ENCODE results near the gene CCDC188. TPM values are rescaled to one million over a fixed set of nuclear protein-coding genes. Genes with fewer than 3 reads are reported as not detected.

The CCDC188 gene
- total and polyA plus RNA-seq, 2 of the 8 experiments (the other 6 are each of a cell fraction or from before 2014, with no cell fraction given), result not detected

DNA sequence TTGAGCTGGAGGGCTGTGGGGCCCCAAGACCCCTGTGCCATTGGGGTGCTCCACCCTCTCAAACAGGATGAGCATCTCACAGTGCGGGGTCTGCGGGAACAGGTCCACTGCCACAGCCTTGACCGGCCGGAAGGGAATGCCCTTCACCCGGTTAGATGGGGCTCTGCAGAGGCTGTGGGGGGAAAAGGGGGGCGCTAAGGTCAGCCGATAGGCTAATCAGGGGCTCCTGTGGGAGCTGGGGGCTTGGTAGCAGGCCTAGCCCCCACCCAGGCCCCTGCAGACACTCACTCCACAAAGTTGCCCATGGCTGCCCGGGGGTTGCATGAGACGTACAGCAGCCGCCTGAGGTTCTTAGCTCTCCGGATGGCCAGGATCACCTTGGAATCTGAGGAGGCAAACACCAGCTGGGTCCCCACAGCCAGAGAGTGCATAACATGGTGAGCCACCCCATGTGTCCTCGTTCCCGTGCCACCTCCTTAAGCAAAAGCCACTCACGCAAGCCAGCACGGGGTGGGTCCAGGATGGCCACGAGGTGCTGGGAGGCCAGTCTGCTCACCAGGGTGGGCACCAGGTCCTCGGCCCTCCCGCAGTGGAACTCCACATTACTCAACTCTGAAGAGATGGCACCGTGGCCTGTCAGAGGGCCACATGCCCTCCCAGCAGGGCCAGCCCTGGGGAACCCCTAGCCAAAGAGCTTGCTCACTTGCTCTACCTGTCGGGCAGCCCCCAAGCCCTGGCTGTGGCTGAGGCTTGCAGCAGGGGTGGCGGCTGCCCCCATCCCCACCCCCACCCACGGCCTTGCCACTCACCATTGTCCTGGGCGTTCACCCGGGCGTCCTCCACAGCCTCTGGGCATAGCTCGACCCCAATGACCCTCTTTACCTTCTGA lies 38.0 kb downstream of the CCDC188 start:
- Histone ChIP-seq H2BK120ac (replicated peaks; ENCODE audit: low read depth, low read length) (no peak overlapping the region), H3K36me3 (ENCODE audit: control insufficient read depth in 2 of 4, insufficient read depth in 4 of 4, low read length in 3 of 4) (peaks cover 28 to 47% (median 41%) of the 10 kb centered on the region in 4 experiments), H2AFZ (ENCODE audit: low read length) (no peak overlapping the region), H3K4me1 (replicated peaks in 1 of 4; ENCODE audit: control insufficient read depth in 3 of 4, insufficient read depth in 4 of 4, low read length in 3 of 4) (no peaks in the 10 kb centered on the region), H3K4me2 (ENCODE audit: insufficient read depth in 1 of 2, low read depth in 2 of 2, low read length in 2 of 2) (no peak overlapping the region), H3K23me2 (ENCODE audit: low read depth, low read length) (no peaks in the 10 kb centered on the region; the same call in 1 of the 2 replicates), H3K79me2 (ENCODE audit: control insufficient read depth in 1 of 2, insufficient read depth in 2 of 2, low read length in 2 of 2) (peaks cover 1 to 20% of the 10 kb centered on the region in 2 experiments), H2BK12ac (ENCODE audit: low read depth, low read length) (no peak overlapping the region), H3K27ac (ENCODE audit: low read depth, low read length) (no peak overlapping the region), H4K5ac (ENCODE audit: insufficient read length, low read depth, low read length) (no peak overlapping the region), H2AK5ac (ENCODE audit: low read depth, low read length) (no peak overlapping the region), H3K56ac (replicated peaks; ENCODE audit: insufficient read length, low read depth, low read length) (no peak overlapping the region), H3K4me3 (ENCODE audit: extremely low read depth in 1 of 4, insufficient read depth in 2 of 4, low read depth in 3 of 4, low read length in 4 of 4) (no peak overlapping the region), H3K27me3 (replicated peaks in 1 of 4; ENCODE audit: control insufficient read depth in 3 of 4, extremely low read depth in 1 of 4, insufficient read depth in 3 of 4, low read length in 3 of 4) (no peaks in the 10 kb centered on the region), H3K79me1 (ENCODE audit: low read depth, low read length) (peaks cover 6% of the 10 kb centered on the region; the same call in 1 of the 2 replicates), H3K23ac (ENCODE audit: insufficient read length) (no peak overlapping the region), H2BK20ac (ENCODE audit: low read length) (no peak overlapping the region), H3K9ac (replicated peaks in 1 of 4; ENCODE audit: extremely low read depth in 1 of 4, low read depth in 3 of 4, low read length in 3 of 4) (no peak overlapping the region), H2BK5ac (ENCODE audit: low read depth, low read length) (no peak overlapping the region), H4K8ac (ENCODE audit: extremely low read depth, insufficient read depth, low read length) (no peak overlapping the region), H2BK15ac (ENCODE audit: low read length) (no peak overlapping the region), H4K91ac (replicated peaks; ENCODE audit: insufficient read length, low read length) (no peak overlapping the region), H3K4ac (replicated peaks; ENCODE audit: insufficient read length, low read depth, low read length) (no peak overlapping the region), H4K20me1 (replicated peaks in 1 of 2; ENCODE audit: control insufficient read depth in 1 of 2, insufficient read depth in 2 of 2, low read length in 2 of 2) (peaks cover 10 to 26% of the 10 kb centered on the region in 2 experiments), H3K18ac (ENCODE audit: extremely low read depth, low read length) (no peak overlapping the region), H3K14ac (ENCODE audit: insufficient read length) (no peak overlapping the region), H3K9me3 (ENCODE audit: insufficient read depth in 2 of 2, low read depth in 1 of 2, low read length in 1 of 2) (no peaks in the 10 kb centered on the region)
- CTCF ChIA-PET (ENCODE audit: partially characterized antibody), result interaction anchor here (0.5 to 2.1 kb wide), 7 partner anchors 10 to 1778 kb away, joined by 3 to 5 read pairs (median 4); no protein-coding TSS in a partner anchor
- DNase-seq (ENCODE audit: low read depth in 1 of 2, low spot score in 2 of 2) (no peak), FAIRE-seq (no peak)
- WGBS, 2 experiments (ENCODE audit: extremely low coverage in 1 of 2, insufficient coverage in 1 of 2, insufficient read length in 1 of 2, insufficient replicate concordance in 2 of 2, low coverage in 1 of 2, low lambda C conversion rate in 2 of 2, missing lambda C conversion rate in 1 of 2), result 94% methylated on average over 26 of the region's 26 CpGs; no CpG with 5 or more reads in 1 of the 2 experiments
- TF ChIP-seq SP1 (IDR thresholded peaks at IDR 0.05; ENCODE audit: low read depth, low read length) (no peak), ZNF274 (IDR thresholded peaks at IDR 0.05; ENCODE audit: borderline replicate concordance, extremely low read depth, low read length) (no peak), FOSL1 (IDR thresholded peaks at IDR 0.05; ENCODE audit: insufficient read depth, low read depth, low read length) (no peak), POLR2AphosphoS5 (IDR thresholded peaks at IDR 0.05; ENCODE audit: low read depth, low read length) (peak; percentile 75)
- POLR2A ChIA-PET (ENCODE audit: partially characterized antibody), result interaction anchor here (0.6 to 22.7 kb wide), 13 partner anchors 8 to 240 kb away, joined by 3 to 598 read pairs (median 5); partner anchors contain the start of genes DGCR8 and ZDHHC8
